GM18499 (cell line): ENCODE measurements around the gene MAP3K14.

ENCODE experiments used
- ATAC-seq: cut with Tn5 transposase; IDR thresholded peaks from one replicate; pipeline ENCODE4 v1.9.1; 2021; ENCODE audit warnings: moderate number of reproducible peaks; ENCODE audit not compliant: insufficient read depth, unreplicated experiment

MAP3K14 gene

DNA sequence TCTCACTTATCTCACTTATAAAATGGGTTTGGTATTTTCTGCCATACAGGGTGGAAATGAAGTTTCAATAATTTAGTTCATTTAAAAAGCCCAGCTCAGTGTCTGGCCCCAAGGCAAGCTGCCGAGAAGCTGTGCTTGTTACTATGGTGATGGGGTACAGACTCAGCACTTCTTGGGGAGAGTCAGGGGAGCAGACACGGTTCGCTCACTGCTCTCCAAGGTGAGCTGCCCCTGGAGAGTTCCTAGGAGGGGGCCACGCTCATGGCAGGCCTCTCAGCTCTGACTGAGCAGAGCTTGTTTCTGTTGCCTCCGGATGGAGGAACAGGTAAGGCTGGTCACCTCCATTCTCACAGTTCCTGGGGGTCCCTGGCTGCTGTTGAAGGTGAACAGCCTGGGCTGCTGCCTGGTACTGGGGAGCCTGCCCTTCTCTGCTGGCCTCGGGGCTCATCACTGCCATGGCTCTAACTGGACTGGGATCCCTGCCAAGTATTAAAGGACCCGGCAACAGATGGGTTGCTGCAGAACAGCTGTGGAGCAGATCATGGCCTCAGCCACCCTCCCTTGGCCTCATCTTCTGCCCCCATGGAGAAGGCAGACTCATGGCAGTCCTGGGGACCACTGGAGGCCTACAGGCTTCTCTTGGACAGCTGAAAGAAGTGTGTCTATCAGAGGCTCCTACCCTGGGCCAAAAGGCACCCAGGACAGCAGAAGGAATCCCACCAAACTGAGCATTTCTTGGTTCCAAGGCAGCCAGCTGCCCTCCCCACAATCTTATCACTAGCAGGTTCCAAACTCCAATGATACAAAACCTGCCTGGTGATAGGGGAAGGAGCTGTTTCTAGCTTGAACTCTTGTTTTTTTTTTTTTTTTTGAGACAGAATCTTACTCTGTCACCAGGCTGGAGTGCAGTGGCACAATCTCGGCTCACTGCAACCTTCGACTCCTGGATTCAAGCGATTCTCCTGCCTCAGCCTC is 29.0 kb downstream of the MAP3K14 start:
- no peak for ATAC-seq

DNA sequence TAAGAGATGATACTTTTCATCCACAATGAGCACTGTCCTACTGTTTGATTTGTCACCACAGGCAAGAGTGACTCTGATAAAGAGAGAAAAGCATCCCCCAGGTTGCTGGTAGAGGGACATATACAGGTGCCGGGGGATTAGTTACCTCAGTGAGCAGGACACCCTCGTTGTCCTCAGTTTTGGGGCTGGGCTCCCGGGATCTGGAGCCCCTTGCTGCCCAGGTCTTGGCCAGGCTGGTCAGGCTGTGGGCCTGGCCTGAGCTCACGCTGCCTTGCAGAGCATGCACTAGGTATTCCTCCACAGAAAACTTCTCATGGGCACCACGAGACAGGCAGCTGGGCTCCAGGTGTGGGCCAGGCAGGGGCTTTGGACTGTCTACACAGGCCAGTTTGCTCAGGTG is 30.5 kb downstream of the MAP3K14 start:
- ATAC-seq = no peak

DNA sequence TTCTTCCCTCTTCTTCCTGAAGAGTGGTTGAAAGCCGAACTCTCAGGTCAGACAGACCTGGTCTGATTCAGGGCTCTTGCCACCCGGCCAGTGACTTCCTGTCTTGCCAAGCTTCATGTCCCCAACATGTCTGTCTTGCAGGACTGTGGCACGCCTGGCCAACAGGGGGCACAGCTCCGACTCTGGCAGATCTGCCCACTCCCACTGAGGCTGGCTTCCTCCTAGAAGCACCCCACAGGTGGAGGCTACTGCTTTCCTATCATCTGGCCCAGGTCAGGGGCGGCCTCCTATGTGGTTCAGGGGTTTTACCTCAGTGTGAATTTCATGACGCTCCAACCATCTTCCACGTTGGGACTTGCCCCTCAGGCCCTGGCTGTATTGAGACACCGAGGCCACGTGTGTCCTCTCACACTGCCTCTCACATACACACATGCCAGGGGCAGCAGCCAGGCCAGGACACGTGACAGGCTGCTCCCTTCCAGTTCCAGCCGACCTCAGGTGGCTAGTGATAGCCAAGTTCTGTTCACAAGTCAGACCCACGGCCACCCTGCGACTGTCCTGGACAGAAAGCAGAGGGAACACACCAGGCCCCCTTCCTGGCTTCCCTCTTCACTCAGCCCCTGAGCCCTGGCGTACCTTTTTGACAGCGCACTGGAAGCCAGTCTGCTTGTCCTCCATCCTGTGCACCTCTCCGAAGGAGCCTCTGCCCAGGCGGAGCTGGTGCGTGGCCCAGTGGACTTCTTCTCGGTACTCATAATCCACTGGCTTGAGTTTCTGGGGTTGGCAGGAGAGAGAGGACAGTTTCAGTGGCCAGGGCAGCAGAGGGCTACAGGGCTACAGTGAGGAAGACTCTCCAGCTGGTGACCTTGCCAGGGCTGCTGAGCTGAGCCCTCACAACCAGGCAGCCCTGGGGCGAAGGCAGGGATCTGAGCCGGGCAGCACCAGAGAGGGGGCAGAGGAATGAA is 32.4 kb downstream of the MAP3K14 start:
- ATAC-seq = no peak

DNA sequence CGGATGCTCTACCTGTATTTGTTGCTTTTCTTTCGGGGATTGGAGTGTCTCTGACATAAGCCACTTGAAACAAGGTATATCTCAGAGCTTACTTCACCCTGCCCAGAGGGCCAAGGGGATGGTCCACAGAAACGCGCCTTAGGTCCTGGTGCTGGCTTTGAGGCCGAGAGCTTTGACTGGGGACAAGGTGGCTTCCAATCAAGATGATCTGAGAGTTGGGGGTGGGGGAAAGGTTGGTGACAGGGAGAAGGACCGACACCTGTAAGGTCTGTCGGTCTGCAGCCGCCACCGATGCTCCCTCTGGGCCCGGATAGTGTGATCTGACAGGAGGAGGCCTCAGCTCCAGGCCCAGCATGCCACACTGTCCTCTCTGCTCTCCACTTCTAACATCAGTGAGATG is 33.1 kb downstream of the MAP3K14 start:
- ATAC-seq = no peak

DNA sequence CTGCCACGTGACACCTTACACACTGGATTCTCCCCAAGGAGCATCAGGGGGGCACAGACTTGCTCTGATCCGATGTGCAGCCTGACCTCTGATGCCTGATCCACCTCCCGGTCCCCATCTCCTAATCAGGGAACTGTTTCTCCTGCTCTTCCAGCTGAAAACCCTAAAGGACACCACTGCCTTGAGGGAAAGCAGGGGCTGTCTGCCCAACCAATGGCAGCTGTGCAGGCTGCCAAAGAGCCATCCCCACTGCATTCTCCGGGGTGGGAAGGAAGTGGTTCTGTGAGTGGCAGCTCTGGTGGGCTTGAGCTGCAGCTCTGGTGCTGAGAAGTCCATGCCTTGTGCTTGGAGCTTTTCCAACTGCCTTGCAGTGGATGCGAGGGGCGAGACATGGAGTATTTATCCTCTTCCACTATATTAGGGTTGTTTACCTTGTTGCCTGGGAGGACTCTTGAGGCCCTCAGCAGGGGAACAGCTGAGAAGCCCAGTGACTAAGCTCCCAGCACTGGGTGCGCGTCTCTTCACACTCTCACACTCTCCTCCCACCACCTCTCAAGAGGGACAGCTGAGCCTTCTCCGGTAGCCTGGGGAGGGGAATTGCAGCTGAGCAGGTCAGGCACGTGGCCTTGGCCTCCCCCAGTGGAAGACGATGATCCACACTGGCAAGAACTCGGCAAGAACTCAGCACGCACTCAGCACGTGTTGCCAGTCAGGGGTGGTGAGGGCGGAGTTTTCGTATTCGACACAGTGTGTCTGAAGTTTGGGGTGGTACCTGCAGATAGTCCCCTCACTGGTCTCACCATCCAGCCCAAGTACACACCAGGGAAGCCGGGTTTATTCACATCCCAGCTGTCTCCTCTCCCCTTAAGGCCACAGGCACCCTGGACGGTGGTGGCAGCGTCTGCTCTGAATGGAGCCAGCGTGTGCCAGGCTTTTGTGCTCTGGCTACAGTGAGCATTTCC is 33.9 kb downstream of the MAP3K14 start:
- no peak for ATAC-seq

DNA sequence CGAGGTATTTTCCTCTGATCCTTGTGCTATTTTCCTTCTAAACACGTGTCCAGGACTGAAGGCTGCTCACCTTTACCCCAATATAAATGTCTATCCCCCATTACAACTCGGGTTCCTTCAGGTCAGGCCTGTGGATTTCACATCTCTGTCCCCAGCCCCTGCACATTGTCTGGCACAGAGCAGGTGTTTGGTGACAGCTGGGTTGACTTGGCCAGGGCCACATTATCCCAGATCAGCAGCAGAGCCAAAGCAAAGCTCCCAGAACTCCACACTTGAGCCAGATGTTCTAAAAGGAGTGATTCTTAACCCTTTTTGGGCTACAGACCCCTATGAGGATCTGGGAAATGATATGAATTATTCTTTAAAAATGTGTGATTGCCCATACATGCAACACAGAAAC is 36.9 kb downstream of the MAP3K14 start:
- no peak for ATAC-seq

DNA sequence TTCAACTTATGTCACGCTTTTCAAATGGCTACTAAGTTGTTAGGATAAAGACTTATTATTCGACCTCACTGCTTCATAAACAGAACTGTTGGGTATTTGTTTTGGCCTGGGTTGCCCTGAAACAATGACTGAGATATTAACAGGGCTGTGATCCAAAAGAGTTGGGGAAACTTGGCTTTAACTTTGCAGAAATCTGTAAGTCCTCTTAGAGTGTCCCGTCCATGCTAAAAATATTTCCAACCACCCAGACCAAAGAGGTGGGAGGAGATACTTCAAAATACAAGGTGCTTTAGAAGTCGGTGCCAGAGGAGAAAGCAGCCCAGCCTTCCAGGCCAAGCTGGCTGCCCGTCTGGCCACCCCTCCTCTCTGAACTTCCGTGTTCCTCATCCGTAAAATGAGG is 38.8 kb downstream of the MAP3K14 start:
- no peak for ATAC-seq

DNA sequence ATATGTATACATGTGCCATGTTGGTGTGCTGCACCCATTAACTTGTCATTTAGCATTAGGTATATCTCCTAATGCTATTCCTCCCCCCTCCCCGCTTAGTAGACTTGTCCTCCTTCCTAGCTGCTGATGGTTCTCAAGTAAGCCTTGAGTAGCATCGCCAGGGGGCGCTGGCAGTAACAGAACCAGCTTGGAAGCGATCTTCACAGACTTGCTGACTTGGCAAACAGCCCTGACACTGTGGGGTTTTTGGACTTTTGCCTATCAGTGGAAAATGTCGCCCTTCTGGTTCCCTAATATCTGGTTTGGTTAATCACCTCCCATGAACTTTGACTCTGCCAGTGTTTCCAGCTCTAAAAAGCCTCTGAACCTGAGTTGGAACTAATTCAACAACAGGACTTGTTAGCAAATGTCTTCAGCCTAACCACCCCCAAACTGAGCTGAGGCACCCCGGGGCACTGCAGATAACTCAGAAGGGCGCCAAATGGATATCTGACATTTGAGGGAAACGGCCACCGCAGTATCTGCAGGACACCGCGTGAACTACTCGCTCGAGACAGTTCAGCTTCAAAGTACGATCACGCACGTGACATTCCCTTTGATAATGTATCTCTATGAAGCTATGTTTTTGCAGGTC is 39.5 kb downstream of the MAP3K14 start:
- ATAC-seq = no peak

DNA sequence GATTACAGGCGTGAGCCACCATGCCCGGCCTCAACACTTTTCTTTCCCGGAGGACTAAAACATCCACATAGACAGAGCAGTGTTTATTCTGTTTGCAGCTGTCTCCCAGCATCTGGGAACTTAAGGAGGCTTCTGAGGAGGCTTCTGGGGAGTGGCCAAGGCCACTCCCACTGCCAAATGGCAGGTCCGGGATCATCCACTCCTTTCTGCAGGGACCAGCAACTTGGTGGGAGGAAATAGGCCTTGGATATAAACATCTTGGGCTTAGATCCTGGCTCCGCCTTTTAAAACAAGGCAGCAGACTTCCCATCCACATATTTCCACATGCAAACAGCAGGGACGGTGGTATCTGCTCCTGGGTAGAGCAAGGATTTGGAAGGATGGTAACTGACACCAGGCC is 40.8 kb downstream of the MAP3K14 start:
- no peak for ATAC-seq

DNA sequence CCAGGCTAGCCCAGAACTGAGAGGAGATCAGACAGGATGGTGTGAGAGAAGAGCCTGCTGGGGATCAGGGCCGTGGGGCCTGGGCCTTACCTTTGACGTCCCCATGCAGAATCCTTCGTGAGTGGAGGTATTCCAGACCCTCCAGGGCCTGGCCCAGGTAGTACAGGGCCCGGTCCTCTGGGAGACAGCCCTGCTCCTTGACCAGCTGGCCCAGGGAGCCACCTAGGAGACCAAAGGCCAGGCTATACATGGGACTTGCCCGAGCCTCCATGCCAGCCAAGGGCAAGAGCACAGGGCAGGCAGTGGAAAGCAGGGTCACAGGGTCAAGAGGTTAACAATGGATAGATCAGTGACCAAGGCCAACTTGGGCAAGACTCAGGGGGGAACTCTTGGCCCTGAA is 42.8 kb downstream of the MAP3K14 start:
- no peak for ATAC-seq

DNA sequence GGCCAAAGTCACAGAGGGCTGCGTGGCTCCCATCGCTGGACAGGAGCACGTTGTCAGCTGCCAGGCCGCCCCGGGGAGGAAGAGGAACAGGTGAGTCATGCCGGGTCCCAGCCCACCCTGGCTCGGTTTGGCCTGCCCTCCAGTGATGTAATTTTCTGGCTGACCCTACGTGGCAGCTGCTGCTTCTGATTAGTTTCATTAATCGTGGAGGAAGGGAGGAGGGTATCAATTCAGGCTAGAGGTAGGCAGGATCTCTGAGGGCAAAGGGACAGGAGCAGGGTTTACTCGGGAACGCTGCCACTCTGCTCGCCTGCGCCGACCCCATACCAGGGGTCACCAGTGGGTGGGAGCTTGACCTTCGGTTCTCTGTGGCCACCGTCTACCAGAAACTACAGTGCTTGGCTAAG is 43.3 kb downstream of the MAP3K14 start:
- ATAC-seq = no peak

DNA sequence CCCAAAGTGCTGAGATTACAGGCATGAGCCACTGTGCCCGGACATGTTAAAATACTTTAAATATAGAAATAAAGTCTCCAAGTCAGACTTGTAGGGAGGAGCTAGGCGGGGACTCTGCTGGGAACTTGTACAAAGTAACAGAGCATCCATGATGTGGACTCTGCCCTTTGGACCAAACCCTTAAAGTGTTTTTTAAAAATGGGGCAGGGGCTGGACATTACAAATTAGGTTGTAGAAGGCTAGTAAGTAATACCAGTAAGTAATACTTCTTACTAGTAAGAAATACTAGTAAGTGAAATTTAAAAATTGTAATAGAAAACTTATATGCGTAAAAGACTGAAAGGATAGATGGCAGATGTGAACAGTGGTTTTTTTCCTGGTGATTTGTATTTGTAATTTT is 45.2 kb downstream of the MAP3K14 start:
- no peak for ATAC-seq

DNA sequence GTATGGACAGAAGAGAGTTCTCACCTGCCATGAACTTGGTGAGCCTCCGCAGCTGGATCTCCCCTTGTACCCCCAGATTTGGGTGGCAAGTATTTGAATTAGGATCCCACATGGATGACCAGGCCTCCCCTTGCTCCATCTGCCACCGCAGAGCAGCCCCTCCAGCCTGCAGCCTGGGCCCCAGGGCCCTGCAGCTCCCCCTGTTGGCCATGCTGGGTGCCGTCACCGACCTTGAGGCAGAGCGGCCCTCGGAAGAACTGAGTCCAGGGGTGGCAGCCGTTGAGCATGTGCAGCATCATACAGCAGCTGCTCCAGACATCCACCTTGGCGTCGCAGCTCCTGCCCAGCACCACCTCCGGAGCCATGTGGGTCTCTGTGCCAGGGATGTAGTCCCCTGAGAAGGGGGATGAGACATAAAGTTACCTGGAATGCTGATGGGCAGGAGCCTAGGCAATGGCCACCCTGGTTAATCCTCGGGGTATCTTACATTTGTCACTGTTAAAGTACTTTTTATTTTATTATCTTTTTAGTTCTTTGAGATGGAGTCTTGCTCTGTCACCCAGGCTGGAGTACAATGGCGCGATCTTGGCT is 45.9 kb downstream of the MAP3K14 start:
- no peak for ATAC-seq

DNA sequence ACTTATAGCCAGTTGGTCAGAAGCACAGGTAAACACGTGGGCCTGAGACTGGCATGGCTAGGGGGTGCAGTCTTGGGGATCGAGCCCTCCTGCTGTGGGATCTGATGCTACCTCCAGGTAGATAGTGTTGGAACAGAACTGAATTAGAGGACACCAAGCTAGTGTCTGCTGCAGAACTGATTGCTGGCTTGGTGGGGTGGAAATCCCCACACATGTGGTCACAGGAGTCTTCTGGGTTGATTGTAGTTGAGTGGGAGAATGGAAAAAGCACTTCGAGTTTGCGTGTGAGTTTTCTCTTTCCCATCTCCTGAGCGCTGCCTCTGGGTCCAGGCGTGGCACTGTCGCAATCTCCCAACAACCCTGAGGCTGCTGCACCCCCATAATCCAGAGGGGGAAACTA is 46.9 kb downstream of the MAP3K14 start:
- no peak for ATAC-seq

DNA sequence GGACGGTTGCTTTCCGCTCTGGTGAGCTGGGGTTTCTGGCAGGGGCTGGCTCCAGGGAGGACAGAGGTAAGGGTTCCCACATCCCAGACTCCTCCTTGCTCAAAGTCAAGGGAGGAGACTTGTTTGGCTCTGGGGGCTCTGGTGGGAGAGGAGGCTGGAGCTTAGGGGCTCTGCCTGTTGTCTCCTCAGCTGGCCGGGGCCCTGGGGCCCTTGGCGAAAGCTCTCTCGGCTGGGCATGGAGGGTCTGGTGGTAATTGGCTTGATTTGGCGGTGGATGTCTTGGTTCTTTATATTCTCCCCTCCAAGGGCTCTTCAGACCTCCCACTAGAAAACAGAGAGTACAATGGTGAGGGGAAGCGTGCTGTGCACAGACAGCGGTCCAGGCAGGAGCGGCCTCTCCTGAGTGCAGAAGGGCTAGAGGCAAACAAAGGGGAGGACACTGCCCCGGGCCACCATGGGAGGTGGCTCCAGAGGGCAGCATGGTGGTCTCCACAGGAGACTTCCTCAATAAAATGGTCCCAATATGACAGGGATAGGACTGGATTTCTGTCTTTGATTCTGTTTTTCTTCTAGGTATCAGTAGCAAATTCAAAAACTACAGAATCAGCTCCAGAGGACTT is 49.3 kb downstream of the MAP3K14 start:
- ATAC-seq = no peak

DNA sequence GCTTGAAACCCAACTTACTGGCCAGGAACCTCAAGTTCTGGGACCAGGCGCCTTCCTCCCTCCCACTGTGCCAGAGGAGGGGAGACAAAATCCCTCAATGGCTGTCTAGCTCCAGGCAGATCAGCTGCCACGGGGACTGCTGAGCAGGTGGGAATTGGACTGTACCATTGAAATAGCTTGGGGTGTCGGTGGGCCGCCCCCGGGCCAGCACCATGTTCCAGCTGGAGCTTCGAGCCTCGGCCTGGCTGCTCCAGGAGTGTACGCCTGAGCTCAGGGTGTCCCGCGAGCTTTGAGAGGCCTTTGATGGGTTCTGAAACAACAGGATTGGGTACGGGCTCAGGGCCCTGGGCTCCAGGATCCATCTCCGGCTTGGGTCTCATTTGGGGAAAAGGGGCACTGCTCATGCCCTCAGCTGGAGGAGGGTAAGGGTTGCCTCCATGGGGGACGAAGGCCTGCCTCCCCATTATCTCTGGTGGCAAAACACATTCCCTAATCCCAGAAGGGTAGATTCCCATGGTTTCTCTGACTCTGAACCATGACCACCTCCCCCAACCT is 50.4 kb downstream of the MAP3K14 start:
- ATAC-seq = no peak

DNA sequence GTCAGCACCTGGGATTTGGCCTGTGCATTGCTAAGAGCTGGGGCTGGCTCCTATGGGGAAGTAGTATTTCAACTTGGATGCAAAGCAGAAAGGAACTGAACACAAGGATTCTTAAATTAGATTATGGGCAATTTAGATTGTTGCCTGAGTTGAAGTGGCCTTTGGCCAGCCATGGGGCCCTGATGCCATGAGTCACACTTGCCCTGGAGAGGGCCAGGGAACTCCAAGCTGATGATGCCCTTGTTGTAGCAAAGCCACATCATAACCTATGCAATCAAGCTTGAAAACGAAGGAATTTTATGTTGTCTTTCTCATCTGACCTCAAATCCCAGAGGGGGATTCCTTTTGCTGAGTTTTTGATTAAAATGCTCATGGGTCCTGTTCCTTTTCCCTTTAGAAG is 51.0 kb downstream of the MAP3K14 start:
- ATAC-seq = no peak

DNA sequence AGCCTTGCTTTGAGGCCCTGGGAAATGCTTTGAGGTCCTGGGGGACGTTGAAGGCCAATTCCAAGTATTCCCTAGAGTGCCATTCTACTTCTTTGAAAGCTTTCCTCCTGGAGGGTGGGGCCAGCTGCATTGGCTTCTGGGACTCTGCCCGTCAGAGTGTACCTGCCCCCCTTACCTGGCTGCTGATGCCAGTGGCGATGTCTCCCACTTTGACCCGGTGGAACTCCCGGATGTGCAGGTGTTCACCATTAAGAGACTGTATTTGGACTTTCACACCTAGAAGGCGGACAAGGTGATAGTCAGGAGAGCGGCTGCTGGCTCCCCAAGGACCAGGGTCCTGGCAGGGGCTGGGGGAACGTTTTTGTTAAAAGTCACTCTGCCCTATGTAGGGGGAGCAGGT is 51.8 kb downstream of the MAP3K14 start:
- no peak for ATAC-seq
